Hepatocyte (in vitro differentiated cells): Measurements from ENCODE around the gene PHGDH. TPM values are rescaled to one million over a fixed set of nuclear protein-coding genes. Genes with fewer than 3 reads are reported as not detected.

Experiments used
- DNase-seq: peaks from one replicate; pipeline ENCODE4 v3.0.0-alpha.2; 2016; ENCODE audit warnings: low spot score
- H2AFZ ChIP-seq: fragments of 200-600 bp; sonication (generic); 2 replicates; pipeline ENCODE4 v1.6.0; 2016; ENCODE audit warnings: antibody characterized with exemption, mild to moderate bottlenecking
- H3K27ac ChIP-seq: fragments of 200-600 bp; sonication (generic); 2 replicates; pipeline ENCODE4 v1.5.1; 2016; ENCODE audit warnings: mild to moderate bottlenecking
- H3K27me3 ChIP-seq: fragments of 200-600 bp; sonication (generic); 2 replicates; pipeline ENCODE4 v1.6.1; 2016
- H3K36me3 ChIP-seq: fragments of 200-600 bp; sonication (generic); replicated peaks from 2 replicates; pipeline ENCODE4 v1.5.1; 2016; ENCODE audit warnings: low read depth; ENCODE audit not compliant: insufficient read depth
- H3K4me1 ChIP-seq: fragments of 200-600 bp; sonication (generic); 2 replicates; pipeline ENCODE4 v1.5.1; 2016; ENCODE audit warnings: mild to moderate bottlenecking, moderate library complexity; ENCODE audit not compliant: insufficient read depth
- H3K4me2 ChIP-seq: fragments of 200-600 bp; sonication (generic); 2 replicates; pipeline ENCODE4 v1.6.0; 2016
- H3K4me3 ChIP-seq: fragments of 200-600 bp; sonication (generic); 2 replicates; pipeline ENCODE4 v1.5.1; 2016; ENCODE audit warnings: mild to moderate bottlenecking
- H3K79me2 ChIP-seq: fragments of 200-600 bp; sonication (generic); 2 replicates; pipeline ENCODE4 v1.6.0; 2017; ENCODE audit warnings: mild to moderate bottlenecking
- H3K9me2 ChIP-seq: fragments of 200-600 bp; sonication (generic); replicated peaks from 2 replicates; pipeline ENCODE4 v1.6.0; 2017; ENCODE audit warnings: mild to moderate bottlenecking; ENCODE audit not compliant: insufficient read depth
- H3K9me3 ChIP-seq: fragments of 200-600 bp; sonication (generic); 2 replicates; pipeline ENCODE4 v1.5.1; 2016; ENCODE audit warnings: low read depth, mild to moderate bottlenecking
- H4K20me1 ChIP-seq: fragments of 200-600 bp; sonication (generic); 2 replicates; pipeline ENCODE4 v1.6.0; 2016; ENCODE audit warnings: mild to moderate bottlenecking; ENCODE audit not compliant: insufficient read depth, poor library complexity, severe bottlenecking
- CTCF ChIP-seq: fragments of 200-600 bp; sonication (generic); IDR thresholded peaks from 2 replicates; pipeline ENCODE4 v1.5.1; 2016; ENCODE audit warnings: antibody characterized with exemption, mild to moderate bottlenecking; ENCODE audit not compliant: poor library complexity
- EZH2 ChIP-seq: fragments of 200-600 bp; sonication (generic); IDR thresholded peaks from 2 replicates; pipeline ENCODE4 v1.6.1; 2016; ENCODE audit warnings: antibody characterized with exemption, mild to moderate bottlenecking, borderline replicate concordance
- EZH2phosphoT487 ChIP-seq: fragments of 200-600 bp; sonication (generic); IDR thresholded peaks from one replicate; pipeline ENCODE4 v1.6.1; 2018; ENCODE audit warnings: antibody characterized with exemption, mild to moderate bottlenecking, low read depth, moderate library complexity; ENCODE audit not compliant: unreplicated experiment, severe bottlenecking
- whole genome bisulfite sequencing: methylation state at CpG from one replicate; pipeline ENCODE4 v1.1.6; 2016; ENCODE audit warnings: low lambda C conversion rate; ENCODE audit errors: missing lambda C conversion rate; 5-methylcytosine and 5-hydroxymethylcytosine counted together
- polyA plus RNA-seq: library from polyadenylated mRNA; unstranded; fragments of >200 nt; fragmentation: Nextera tagmentation; extraction: Ambion mirVana; gene quantifications from 2 replicates; pipeline ENCODE4 v1.2.1, GENCODE V29; 2016
- total RNA-seq: library from RNA; depleted of rRNA; stranded (reverse); fragments of >200 nt; gene quantifications from 2 replicates; pipeline ENCODE4 v1.2.3, GENCODE V29; 2014

The PHGDH gene
- total and polyA plus RNA-seq, 2 experiments from 2014 or later, result 138 to 167 TPM

GRCh38 chr1:119715542-119715941, 3.8 kb downstream of the PHGDH start:
- no peaks in the 10 kb centered on the region for H3K9me2 ChIP-seq
- peaks cover 37% of the 10 kb centered on the region for H3K4me1 ChIP-seq
- H3K36me3 ChIP-seq, result no peaks in the 10 kb centered on the region
- H3K9me3 ChIP-seq, result no peaks in the 10 kb centered on the region
- no peak for TF ChIP-seq EZH2phosphoT487
- TF ChIP-seq CTCF, result no peak
- peaks cover 28% of the 10 kb centered on the region for H4K20me1 ChIP-seq
- H2AFZ ChIP-seq, result no peak overlapping the region
- H3K4me3 ChIP-seq, result no peak overlapping the region
- peak overlapping the region; percentile 78 for H3K4me2 ChIP-seq
- no peaks in the 10 kb centered on the region for H3K27me3 ChIP-seq
- H3K27ac ChIP-seq, result peak overlapping the region; percentile 13
- DNase-seq, result peak; percentile 61
- whole genome bisulfite sequencing, result 56% methylated on average over 5 of the region's 5 CpGs
- H3K79me2 ChIP-seq, result peaks cover 83% of the 10 kb centered on the region

- DNase-seq, result no peak
- peaks cover 53% of the 10 kb centered on the region for H3K4me1 ChIP-seq
- no peak overlapping the region for H3K4me2 ChIP-seq
- no peaks in the 10 kb centered on the region for H3K9me3 ChIP-seq
- H4K20me1 ChIP-seq, result peaks cover 36% of the 10 kb centered on the region
- H2AFZ ChIP-seq, result no peak overlapping the region
- H3K4me3 ChIP-seq, result no peak overlapping the region
- H3K9me2 ChIP-seq, result no peaks in the 10 kb centered on the region
- peaks cover 89% of the 10 kb centered on the region for H3K79me2 ChIP-seq
- no peaks in the 10 kb centered on the region for H3K27me3 ChIP-seq
- no peak for TF ChIP-seq EZH2phosphoT487
- TF ChIP-seq EZH2, result no peak
- no peak for TF ChIP-seq CTCF
- no peak overlapping the region for H3K27ac ChIP-seq
- no peaks in the 10 kb centered on the region for H3K36me3 ChIP-seq
Measured at GRCh38 chr1:119718409-119718808, 6.7 kb downstream of the PHGDH start.

GRCh38 chr1:119718972-119719371, 7.2 kb downstream of the PHGDH start:
- Histone ChIP-seq H3K79me2 (peaks cover 89% of the 10 kb centered on the region), H3K4me3 (no peak overlapping the region), H3K27ac (no peak overlapping the region), H4K20me1 (peaks cover 38% of the 10 kb centered on the region), H3K27me3 (no peaks in the 10 kb centered on the region), H3K9me3 (no peaks in the 10 kb centered on the region), H2AFZ (no peak overlapping the region), H3K36me3 (no peaks in the 10 kb centered on the region), H3K4me2 (peak overlapping the region; percentile 18), H3K9me2 (no peaks in the 10 kb centered on the region), H3K4me1 (peaks cover 48% of the 10 kb centered on the region)
- 97% methylated on average over 3 of the region's 3 CpGs for WGBS
- TF ChIP-seq EZH2, result no peak
- DNase-seq, result no peak

- H3K9me3 ChIP-seq, result no peaks in the 10 kb centered on the region
- peaks cover 36% of the 10 kb centered on the region for H4K20me1 ChIP-seq
- H3K27ac ChIP-seq, result peak overlapping the region; percentile 78
- no peaks in the 10 kb centered on the region for H3K27me3 ChIP-seq
- H3K79me2 ChIP-seq, result peaks cover 72% of the 10 kb centered on the region
- WGBS, result 96% methylated on average over 11 of the region's 11 CpGs
- H3K4me2 ChIP-seq, result no peak overlapping the region
- H3K4me1 ChIP-seq, result peaks cover 34% of the 10 kb centered on the region
- no peaks in the 10 kb centered on the region for H3K36me3 ChIP-seq
- H2AFZ ChIP-seq, result no peak overlapping the region
- no peaks in the 10 kb centered on the region for H3K9me2 ChIP-seq
- no peak overlapping the region for H3K4me3 ChIP-seq
- no peak for DNase-seq
- no peak for TF ChIP-seq CTCF
- no peak for TF ChIP-seq EZH2phosphoT487
- no peak for TF ChIP-seq EZH2
Measured at GRCh38 chr1:119720866-119721440, 9.2 kb downstream of the PHGDH start.
